ENCODE results near the gene TEX36.
"Not testable (repeated sequence)": the region's sequence is repeated elsewhere in the genome, so short reads cannot be mapped to it uniquely, and the experiment has no call there.

The TEX36 gene

GRCh38 chr10:125700355-125700911, 17.5 kb upstream of the TEX36 start:
- FAIRE-seq (no peak), DNase-seq (ENCODE audit: insufficient read length, low spot score) (no peak)
- TF ChIP-seq POLR2A (IDR thresholded peaks at IDR 0.05; ENCODE audit: low read depth, low read length), result no peak

DNA sequence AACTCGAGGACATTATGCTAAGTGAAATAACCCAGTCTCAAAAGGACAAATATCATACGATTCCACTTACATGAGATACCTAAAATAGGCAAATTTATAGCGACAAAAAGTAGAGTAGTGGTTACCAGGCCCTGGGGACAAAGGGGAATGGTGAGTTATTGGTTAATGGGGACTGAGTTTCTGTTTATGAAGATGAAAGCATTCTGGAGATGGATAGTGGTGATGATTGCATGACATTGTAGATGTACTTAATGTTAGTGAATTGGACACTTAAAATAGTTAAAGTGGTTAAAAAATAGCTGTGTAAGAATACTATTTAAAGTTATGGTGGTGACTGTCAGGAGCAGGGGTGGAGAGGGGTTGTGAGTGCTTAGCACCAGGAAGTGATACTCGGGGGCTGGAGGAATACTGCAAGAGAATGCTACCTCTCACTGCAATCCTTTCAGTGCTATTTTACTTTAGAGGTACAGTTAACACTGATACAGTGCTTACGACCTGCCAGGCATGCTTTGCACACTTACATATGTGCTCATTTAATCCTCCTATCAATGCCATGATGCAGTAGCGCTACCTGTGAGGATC, 16.7 kb upstream of the TEX36 start:
- FAIRE-seq (no peak), DNase-seq (ENCODE audit: insufficient read length, low spot score) (no peak)
- no peak for TF ChIP-seq POLR2A (IDR thresholded peaks at IDR 0.05; ENCODE audit: low read depth, low read length)

- no peak for DNase-seq (ENCODE audit: insufficient read length, low spot score)
- TF ChIP-seq POLR2A (IDR thresholded peaks at IDR 0.05; ENCODE audit: low read depth, low read length), result no peak
- no peak for FAIRE-seq
These were observed 15.6 kb upstream of the TEX36 start for GRCh38 chr10:125698481-125698998.

DNA sequence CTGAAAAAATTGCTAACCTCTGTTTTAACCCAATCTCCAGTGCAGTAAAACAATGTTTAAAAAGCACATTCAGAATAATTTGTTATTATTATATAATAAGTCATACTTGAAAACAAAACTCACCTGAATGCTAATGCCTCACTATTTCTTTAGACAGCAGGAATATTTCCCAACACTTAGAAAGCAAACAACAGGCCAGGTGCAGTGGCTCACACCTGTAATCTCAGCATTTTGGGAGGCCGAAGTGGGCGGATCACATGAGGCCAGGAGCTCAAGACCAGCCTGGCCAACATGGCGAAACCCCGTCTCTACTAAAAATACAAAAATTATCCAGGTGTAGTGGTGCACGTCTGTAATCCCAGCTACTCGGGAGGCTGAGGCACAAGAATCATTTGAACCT, 13.9 kb upstream of the TEX36 start:
- FAIRE-seq; DNase-seq (ENCODE audit: insufficient read length, low spot score): not testable (repeated sequence)

- peak; percentile 4 for DNase-seq (ENCODE audit: insufficient read length, low spot score)
- FAIRE-seq, result no peak
- no peak for TF ChIP-seq POLR2A (IDR thresholded peaks at IDR 0.05; ENCODE audit: low read depth, low read length)
These were observed 11.9 kb upstream of the TEX36 start for GRCh38 chr10:125694883-125695282.

DNA sequence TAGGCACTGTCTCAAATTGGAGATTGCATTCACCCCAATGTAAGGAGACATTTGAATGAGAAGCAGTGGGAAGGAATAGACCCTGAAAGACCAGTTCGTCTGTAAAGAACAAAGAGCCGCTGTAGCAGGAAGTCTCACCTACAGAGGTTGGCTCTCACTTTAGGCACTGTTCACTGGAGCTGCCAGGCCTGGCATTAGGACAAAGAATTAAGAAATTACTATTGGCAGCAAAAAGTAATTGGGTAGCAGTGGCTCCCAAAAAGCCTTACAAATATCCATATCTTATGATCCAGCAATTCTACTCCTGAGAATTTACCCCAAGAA, 10.5 kb upstream of the TEX36 start:
- DNase-seq (ENCODE audit: insufficient read length, low spot score) (no peak), FAIRE-seq (no peak)
- no peak for TF ChIP-seq POLR2A (IDR thresholded peaks at IDR 0.05; ENCODE audit: low read depth, low read length)

DNA sequence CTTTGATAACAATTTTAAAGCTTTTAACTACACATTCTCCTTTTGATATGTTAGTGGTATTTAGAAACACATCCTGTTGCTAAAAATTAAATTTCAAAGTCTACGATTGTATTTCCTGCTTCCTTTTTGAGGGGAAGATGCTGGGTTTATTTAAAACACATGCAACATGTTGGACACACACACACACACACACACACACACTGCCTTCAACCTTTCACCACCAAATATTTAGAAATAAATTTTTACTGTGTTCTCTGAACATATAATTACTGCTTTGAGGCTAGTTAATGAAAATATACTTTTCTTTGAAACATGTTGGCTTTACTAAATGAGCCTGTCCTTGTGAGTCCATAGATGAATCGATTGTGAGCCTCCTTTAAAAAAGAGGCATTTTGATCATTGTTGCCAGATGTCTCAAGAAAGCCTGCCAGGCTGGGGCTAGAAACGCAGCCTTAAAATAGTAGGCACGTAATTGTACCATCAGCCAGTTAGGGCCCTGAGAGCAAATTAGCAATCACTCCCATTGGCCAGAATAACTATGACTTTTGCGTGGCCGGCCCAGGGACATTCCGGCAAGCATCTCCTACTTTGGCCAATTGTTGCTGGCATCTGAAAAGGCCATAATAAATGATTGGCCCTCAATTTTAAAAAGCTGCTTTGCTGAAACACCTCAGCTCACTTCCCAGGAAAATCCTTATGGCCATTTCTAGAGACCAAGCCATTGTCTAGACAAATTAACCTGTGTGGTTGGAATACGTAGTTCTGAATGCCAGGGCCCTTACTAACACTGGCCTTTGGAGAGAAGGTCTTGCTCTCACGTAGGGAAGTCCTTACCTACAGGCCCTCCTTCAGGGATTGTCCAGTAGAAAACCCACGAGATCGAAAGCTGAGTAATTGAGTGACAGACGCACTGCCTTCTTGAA, 9.9 kb upstream of the TEX36 start:
- TF ChIP-seq POLR2A (IDR thresholded peaks at IDR 0.05; ENCODE audit: low read depth, low read length), result no peak
- FAIRE-seq, result no peak
- no peak for DNase-seq (ENCODE audit: insufficient read length, low spot score)

- TF ChIP-seq POLR2A (IDR thresholded peaks at IDR 0.05; ENCODE audit: low read depth, low read length), result no peak
- DNase-seq (ENCODE audit: insufficient read length, low spot score), result no peak
- no peak for FAIRE-seq
These were observed 9.2 kb upstream of the TEX36 start for GRCh38 chr10:125692196-125692595.

GRCh38 chr10:125691160-125691981, 8.4 kb upstream of the TEX36 start:
- FAIRE-seq (no peak), DNase-seq (ENCODE audit: insufficient read length, low spot score) (no peak)
- no peak for TF ChIP-seq POLR2A (IDR thresholded peaks at IDR 0.05; ENCODE audit: low read depth, low read length)

DNA sequence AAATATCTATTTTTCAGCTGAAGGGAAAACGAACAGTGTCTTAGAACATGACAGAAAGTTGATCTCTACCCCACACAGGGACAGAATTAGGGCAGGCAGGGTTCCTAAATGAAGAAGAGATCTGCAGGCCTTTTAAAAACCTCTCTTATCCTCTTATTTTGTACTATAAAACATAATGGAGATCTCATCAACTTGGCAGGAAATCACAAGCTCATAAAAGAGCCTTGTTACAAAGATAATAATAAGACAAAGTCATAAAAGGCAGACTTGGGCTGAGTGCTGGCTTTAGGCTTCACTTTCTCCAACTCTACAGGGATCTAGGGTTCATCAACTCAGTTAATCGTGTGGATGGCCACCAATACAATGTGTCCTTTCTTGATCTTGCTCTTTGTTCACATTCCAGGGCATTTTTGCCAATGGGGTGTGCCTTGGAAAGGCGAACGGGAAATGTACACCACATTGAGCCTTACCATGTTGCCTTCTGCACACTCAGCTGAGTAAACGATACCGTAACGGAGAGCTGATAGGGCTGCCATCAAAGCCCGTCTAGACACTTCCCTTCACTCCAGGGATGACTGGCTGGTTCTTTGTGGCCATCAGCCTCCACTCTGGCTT, 7.1 kb upstream of the TEX36 start:
- DNase-seq (ENCODE audit: insufficient read length, low spot score), result no peak
- FAIRE-seq, result no peak
- TF ChIP-seq POLR2A (IDR thresholded peaks at IDR 0.05; ENCODE audit: low read depth, low read length), result no peak

DNA sequence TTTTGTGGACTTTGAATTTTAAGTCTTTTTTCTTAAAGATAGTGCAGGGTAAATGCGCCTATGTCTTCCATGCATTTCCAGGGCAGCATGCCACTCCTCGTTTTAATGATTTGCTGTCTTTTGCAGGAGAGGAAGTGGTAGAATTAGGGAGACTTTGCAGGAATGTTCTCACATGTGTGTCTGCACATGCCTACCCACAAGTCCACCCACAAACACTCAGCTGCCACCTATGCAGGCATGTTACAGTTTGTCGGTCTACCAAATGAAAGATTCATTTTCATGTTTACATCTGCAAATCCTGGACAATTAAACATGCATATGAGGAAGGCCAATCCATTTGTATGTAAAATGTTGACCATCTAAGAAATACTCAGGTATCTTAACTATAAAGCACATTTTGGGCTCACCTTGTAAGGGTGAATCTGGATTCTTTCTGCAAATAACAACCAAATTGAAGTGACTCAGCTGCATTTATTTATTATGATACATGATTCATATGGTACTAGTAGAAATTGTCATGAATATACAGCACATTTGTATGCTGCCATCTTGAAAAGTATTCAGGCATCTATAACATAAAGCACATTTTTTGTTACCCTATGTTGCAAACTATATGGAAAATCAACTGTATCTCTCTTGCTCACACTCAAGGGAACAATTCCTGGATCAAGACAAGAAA, 4.7 kb upstream of the TEX36 start:
- TF ChIP-seq POLR2A (IDR thresholded peaks at IDR 0.05; ENCODE audit: low read depth, low read length), result no peak
- no peak for DNase-seq (ENCODE audit: insufficient read length, low spot score)
- FAIRE-seq, result no peak

DNA sequence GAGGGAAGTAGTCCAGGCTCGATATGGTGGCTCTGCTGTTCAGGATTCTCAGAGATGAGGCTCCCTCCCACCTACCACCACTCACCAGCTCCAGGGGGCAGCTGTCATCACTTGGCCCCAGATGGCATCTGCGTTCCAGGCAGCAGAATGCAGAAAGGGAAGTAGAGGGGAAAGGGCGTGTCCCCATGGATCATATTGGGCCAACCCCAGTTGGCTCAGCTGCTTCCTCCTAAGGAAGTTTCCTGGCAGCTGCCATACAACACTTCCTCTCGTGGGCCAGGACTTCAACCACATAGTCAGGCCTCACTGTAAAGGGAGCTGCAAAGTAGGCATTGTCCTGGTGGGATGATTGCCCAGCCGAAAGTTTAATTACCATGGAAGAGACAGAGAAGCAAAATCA, 1.6 kb upstream of the TEX36 start:
- TF ChIP-seq POLR2A (IDR thresholded peaks at IDR 0.05; ENCODE audit: low read depth, low read length), result no peak
- FAIRE-seq (no peak), DNase-seq (ENCODE audit: insufficient read length, low spot score) (no peak)

DNA sequence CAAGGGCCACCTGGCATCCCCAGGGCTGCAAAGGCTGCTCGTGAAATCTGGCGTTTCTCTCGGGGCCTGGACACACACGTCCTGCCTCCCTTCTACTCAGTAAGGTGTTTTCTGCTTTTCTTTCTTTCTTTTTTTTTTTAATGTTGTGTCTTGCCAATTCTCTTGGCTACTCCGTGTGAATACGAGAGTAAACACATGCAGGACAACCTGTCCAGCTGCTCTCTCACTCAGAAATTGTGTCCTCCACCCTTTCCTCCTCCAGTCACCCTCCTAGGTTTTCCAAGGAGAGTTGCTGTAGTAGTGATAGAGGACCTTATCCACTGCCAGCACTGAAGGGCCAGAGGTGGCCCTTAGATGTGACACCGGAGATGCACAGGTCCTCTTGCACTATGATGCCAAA, 858 bp upstream of the TEX36 start:
- no peak for FAIRE-seq
- no peak for DNase-seq (ENCODE audit: insufficient read length, low spot score)

More for the DNA sequence above, 858 bp upstream of the TEX36 start:
- no peak for TF ChIP-seq POLR2A (IDR thresholded peaks at IDR 0.05; ENCODE audit: low read depth, low read length)
